ENCODE results near the gene EFNA3. TPM values are rescaled to one million over a fixed set of nuclear protein-coding genes. Genes with fewer than 3 reads are reported as not detected.
A peak's percentile ranks its signal among the peaks of the same experiment; 100 is the strongest.

EFNA3 gene
- total RNA-seq, 1 experiment from 2014 or later = 12.5 TPM

DNA sequence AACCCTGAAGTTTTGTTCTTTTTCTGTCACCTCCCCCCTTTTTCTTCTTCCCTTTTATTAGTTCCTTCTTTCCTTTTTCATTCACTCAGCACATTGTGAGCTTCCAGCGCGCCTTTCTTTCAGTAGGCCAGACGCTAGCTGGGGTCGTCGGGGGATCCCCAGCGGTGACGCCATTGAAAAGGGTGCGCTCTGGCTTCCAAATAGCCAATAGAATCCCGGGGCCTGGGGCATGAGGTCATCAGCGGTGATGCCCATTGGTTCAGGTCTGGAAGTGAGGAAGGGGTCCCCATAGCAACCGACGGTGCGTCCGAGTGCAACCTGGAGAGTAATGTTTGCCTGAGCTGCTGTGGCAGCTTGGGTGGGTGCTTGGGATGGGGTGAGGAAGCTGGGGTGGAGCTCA lies 6.9 kb upstream of the EFNA3 start:
- H3K4me3 Mint-ChIP-seq = peak overlapping the region; percentile 75
- DNase-seq (ENCODE audit: low spot score) (peak; percentile 93), ATAC-seq (peak; percentile 62)
- POLR2A ChIA-PET = interaction anchor here (0.8 kb wide), 1 partner anchor 9 kb away, joined by 6 read pairs; no protein-coding TSS in a partner anchor
- CTCF ChIA-PET = interaction anchor here (0.8 to 4.8 kb wide), 11 partner anchors 9 to 116 kb away, joined by 3 to 62 read pairs (median 7); partner anchors contain the start of genes ADAM15, KRTCAP2 and PBXIP1
- H3K4me1 Mint-ChIP-seq = peaks cover 38% of the 10 kb centered on the region
- peaks cover 16% of the 10 kb centered on the region for H3K36me3 Mint-ChIP-seq
- TF ChIP-seq NFYB (CRISPR knock-in tag; conservative IDR thresholded peaks at IDR 0.05; ENCODE audit: low read depth) (peak; percentile 85), USF2 (CRISPR knock-in tag; IDR thresholded peaks at IDR 0.05) (peak; percentile 66), NR2C2 (CRISPR knock-in tag; IDR thresholded peaks at IDR 0.05) (no peak), ZNF263 (CRISPR knock-in tag; IDR thresholded peaks at IDR 0.05; ENCODE audit: low read depth) (no peak), TEAD1 (CRISPR knock-in tag; IDR thresholded peaks at IDR 0.05) (no peak), GRHL2 (CRISPR knock-in tag; IDR thresholded peaks at IDR 0.05; ENCODE audit: insufficient replicate concordance, severe bottlenecking) (no peak), USF1 (CRISPR knock-in tag; IDR thresholded peaks at IDR 0.05) (peak; percentile 56; the same call in 1 of the 2 replicates)
- TF ChIP-seq, protein P1, sequence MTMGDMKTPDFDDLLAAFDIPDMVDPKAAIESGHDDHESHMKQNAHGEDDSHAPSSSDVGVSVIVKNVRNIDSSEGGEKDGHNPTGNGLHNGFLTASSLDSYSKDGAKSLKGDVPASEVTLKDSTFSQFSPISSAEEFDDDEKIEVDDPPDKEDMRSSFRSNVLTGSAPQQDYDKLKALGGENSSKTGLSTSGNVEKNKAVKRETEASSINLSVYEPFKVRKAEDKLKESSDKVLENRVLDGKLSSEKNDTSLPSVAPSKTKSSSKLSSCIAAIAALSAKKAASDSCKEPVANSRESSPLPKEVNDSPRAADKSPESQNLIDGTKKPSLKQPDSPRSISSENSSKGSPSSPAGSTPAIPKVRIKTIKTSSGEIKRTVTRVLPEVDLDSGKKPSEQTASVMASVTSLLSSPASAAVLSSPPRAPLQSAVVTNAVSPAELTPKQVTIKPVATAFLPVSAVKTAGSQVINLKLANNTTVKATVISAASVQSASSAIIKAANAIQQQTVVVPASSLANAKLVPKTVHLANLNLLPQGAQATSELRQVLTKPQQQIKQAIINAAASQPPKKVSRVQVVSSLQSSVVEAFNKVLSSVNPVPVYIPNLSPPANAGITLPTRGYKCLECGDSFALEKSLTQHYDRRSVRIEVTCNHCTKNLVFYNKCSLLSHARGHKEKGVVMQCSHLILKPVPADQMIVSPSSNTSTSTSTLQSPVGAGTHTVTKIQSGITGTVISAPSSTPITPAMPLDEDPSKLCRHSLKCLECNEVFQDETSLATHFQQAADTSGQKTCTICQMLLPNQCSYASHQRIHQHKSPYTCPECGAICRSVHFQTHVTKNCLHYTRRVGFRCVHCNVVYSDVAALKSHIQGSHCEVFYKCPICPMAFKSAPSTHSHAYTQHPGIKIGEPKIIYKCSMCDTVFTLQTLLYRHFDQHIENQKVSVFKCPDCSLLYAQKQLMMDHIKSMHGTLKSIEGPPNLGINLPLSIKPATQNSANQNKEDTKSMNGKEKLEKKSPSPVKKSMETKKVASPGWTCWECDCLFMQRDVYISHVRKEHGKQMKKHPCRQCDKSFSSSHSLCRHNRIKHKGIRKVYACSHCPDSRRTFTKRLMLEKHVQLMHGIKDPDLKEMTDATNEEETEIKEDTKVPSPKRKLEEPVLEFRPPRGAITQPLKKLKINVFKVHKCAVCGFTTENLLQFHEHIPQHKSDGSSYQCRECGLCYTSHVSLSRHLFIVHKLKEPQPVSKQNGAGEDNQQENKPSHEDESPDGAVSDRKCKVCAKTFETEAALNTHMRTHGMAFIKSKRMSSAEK (CRISPR knock-in tag; IDR thresholded peaks at IDR 0.05; ENCODE audit: borderline replicate concordance) = no peak
- TF ChIP-seq, protein P2, sequence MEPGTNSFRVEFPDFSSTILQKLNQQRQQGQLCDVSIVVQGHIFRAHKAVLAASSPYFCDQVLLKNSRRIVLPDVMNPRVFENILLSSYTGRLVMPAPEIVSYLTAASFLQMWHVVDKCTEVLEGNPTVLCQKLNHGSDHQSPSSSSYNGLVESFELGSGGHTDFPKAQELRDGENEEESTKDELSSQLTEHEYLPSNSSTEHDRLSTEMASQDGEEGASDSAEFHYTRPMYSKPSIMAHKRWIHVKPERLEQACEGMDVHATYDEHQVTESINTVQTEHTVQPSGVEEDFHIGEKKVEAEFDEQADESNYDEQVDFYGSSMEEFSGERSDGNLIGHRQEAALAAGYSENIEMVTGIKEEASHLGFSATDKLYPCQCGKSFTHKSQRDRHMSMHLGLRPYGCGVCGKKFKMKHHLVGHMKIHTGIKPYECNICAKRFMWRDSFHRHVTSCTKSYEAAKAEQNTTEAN (CRISPR knock-in tag; IDR thresholded peaks at IDR 0.05) = no peak
- H3K27me3 Mint-ChIP-seq (ENCODE audit: low read depth) = peaks cover 37% of the 10 kb centered on the region
- H3K27ac Mint-ChIP-seq = peak overlapping the region; percentile 85
- no peaks in the 10 kb centered on the region for H3K9me3 Mint-ChIP-seq

GRCh38 chr1:155072531-155073289 lies 5.9 kb upstream of the EFNA3 start:
- TF ChIP-seq KAT7 (CRISPR knock-in tag; IDR thresholded peaks at IDR 0.05; ENCODE audit: borderline replicate concordance) (no peak), HMGA2 (CRISPR knock-in tag; IDR thresholded peaks at IDR 0.05) (no peak), NFYB (CRISPR knock-in tag; conservative IDR thresholded peaks at IDR 0.05; ENCODE audit: low read depth) (no peak), ZNF317 (CRISPR knock-in tag; IDR thresholded peaks at IDR 0.05; ENCODE audit: borderline replicate concordance, low read depth) (no peak), ZNF232 (CRISPR knock-in tag; IDR thresholded peaks at IDR 0.05) (no peak), ZNF138 (CRISPR knock-in tag; conservative IDR thresholded peaks at IDR 0.05) (no peak), GABPB1 (CRISPR knock-in tag; IDR thresholded peaks at IDR 0.05) (no peak), ZNF263 (CRISPR knock-in tag; IDR thresholded peaks at IDR 0.05; ENCODE audit: low read depth) (no peak), EMX1 (CRISPR knock-in tag; IDR thresholded peaks at IDR 0.05) (no peak)
- TF ChIP-seq, protein P3, sequence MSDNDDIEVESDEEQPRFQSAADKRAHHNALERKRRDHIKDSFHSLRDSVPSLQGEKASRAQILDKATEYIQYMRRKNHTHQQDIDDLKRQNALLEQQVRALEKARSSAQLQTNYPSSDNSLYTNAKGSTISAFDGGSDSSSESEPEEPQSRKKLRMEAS (CRISPR knock-in tag; IDR thresholded peaks at IDR 0.05) = no peak
- TF ChIP-seq, protein P4, sequence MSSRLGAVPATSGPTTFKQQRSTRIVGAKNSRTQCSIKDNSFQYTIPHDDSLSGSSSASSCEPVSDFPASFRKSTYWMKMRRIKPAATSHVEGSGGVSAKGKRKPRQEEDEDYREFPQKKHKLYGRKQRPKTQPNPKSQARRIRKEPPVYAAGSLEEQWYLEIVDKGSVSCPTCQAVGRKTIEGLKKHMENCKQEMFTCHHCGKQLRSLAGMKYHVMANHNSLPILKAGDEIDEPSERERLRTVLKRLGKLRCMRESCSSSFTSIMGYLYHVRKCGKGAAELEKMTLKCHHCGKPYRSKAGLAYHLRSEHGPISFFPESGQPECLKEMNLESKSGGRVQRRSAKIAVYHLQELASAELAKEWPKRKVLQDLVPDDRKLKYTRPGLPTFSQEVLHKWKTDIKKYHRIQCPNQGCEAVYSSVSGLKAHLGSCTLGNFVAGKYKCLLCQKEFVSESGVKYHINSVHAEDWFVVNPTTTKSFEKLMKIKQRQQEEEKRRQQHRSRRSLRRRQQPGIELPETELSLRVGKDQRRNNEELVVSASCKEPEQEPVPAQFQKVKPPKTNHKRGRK (CRISPR knock-in tag; IDR thresholded peaks at IDR 0.05; ENCODE audit: borderline replicate concordance) = no peak
- Mint-ChIP-seq H3K36me3 (peaks cover 8% of the 10 kb centered on the region), H3K9me3 (no peaks in the 10 kb centered on the region), H3K27me3 (ENCODE audit: low read depth) (peaks cover 47% of the 10 kb centered on the region), H3K27ac (no peak overlapping the region), H3K4me3 (no peak overlapping the region), H3K4me1 (peaks cover 38% of the 10 kb centered on the region)
- DNase-seq (ENCODE audit: low spot score) (no peak), ATAC-seq (no peak)
- POLR2A ChIA-PET = interaction anchor here (0.8 kb wide), 1 partner anchor 8 kb away, joined by 6 read pairs; no protein-coding TSS in a partner anchor
- CTCF ChIA-PET = interaction anchor here (0.8 to 4.8 kb wide), 9 partner anchors 8 to 95 kb away, joined by 3 to 62 read pairs (median 5); partner anchors contain the start of gene ADAM15
